HG03432 (cell line): Measurements from ENCODE around the gene SBF2.

ENCODE experiments used
- ATAC-seq: cut with Tn5 transposase; IDR thresholded peaks from one replicate; pipeline ENCODE4 v1.9.1; 2021; ENCODE audit warnings: mild to moderate bottlenecking, moderate library complexity; ENCODE audit not compliant: unreplicated experiment

The SBF2 gene

GRCh38 chr11:9738707-9739106 lies 555.3 kb downstream of the SBF2 start:
- ATAC-seq = no peak

- ATAC-seq = no peak
Observed at GRCh38 chr11:9738116-9738515, 555.9 kb downstream of the SBF2 start.

DNA sequence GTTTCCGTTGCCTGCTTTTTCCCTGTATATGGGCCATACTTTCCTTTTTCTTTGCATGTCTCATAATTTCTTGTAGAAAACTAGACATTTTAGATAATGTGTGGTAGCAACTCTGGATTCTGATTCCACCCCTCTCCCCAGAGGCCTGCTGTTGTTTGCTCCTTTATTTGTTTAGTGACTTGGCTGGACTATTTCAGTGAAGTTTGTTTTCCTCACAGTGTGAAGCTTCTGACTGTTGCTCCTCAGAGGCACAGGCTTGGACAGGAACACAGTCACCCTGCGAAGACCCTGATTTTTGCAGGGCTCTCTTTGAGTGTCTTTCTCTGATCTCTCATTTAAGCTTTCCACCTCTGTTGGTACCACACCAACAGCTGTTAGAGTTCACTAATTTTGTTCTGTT lies 557.7 kb downstream of the SBF2 start:
- ATAC-seq = no peak

DNA sequence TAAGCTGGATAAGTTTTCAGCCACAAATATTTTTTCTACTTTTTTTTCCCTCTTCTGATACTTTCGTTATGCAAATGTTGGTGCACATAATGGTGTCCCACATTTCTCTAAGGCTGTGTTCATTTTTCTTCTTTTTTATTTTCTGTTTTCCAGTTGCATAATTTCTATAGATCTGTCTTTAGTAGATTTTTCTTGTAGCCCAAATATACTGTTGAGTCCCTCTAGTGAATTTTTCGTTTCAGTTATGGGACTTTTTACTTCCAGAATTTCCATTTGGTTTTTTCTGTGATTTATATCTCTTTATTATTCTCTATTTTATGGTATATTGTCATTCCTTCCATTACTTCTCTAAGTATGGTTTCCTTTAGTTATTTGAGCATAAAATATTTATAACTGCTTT lies 558.1 kb downstream of the SBF2 start:
- ATAC-seq = no peak

DNA sequence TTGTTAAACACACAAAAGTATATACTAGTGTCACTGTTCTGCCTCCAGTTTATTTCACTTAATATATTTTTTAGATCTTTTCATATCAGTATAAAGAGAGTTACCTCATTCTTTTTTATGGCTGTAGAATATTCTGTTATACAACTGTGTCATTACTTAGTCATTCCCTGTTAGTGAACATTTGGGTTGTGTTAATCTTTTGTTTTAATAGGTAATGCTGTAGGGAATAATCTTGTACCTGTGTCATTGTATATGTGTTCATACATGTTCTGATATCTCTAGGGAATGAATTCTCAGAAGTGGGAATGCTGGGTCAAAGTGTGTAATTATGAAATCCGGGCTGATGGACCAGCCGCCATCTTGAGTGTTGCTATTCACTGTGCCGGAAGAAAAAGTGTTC lies 558.8 kb downstream of the SBF2 start:
- no peak for ATAC-seq

GRCh38 chr11:9733212-9733611 lies 560.8 kb downstream of the SBF2 start:
- no peak for ATAC-seq

DNA sequence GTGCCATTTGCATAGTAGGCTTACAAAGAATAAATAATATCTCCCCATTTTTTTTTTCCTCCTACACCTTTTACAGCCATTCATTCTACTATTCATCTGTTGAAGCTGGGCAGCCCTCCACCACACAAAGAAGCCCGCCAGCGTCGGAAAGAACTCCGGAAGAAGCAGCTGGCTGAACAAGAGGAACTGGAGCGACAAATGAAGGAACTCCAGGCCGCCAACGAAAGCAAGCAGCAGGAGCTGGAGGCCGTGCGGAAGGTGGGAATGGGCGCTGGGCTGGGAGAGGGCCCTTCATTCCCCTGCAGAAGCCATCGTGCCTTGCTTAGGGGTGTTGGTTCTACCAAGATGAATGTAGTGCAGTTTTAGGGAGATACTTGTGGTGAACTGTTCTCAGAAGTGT lies 561.6 kb downstream of the SBF2 start:
- ATAC-seq = no peak

GRCh38 chr11:9731256-9731655 lies 562.8 kb downstream of the SBF2 start:
- ATAC-seq = no peak
